DMS153 treated with DMSO at 0.1 percent for 48 hours (cell line): ENCODE data around the gene CYP11A1.
A peak's percentile ranks its signal among the peaks of the same experiment; 100 is the strongest.

Experiments used
- DNase-seq: peaks from one replicate; lab custom pipeline; 2025; ENCODE audit not compliant: unreplicated experiment; lab: John Stamatoyannopoulos, UW

CYP11A1 gene

DNA sequence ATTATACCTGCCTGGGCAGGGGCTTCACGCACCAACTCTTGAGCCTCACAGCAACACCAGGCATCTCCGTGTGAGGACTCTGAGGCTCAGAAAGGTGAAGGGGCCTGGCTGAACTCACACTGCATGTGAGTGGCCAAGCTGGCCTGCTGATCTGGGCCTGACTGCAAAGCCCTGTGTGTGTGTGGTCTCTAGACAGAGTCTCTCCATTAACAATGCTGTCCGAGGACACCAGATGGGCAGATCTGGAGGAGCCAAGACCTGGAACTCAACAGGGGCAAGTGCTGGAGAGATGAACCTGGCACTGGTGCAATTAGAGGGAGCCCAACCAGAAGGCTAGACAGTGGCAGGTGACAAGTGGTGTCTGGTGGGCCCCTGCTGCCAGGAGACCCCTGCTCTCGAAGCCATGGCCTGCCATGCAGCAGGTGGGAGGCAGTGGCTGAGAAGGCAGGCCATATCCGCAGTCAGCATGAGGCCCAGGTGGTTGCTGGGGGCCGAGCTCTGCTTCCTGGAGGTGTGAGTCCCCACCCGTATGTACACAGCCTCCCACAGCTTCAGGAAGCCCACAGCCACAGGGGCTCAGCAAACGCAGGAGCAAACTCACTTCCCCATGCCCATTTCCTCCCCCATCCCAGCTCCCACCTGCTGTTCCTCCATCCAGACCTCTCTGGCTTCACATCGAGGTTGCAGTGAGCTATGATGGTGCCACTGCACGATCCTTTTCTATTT lies 39.0 kb downstream of the CYP11A1 start:
- DNase-seq, result no peak

DNA sequence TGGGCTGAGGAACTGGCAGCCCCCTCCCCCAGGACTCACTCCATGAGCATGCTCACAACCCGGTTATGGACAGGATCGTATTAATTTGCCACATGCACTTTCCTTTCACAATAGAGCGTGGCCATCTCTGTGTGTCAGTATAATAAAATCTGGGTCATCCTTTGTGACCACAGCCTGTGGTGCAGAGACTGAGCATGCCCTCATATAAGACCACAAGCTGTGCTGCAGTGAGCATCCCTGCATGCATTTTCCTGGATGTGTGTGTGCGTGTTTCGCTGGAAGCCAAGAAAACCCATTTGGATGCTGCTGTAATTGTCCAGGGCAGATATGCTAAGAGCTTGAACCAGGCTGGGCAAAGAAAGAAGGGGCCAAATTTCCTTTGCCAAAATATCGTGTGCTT lies 39.7 kb downstream of the CYP11A1 start:
- DNase-seq, result no peak

DNA sequence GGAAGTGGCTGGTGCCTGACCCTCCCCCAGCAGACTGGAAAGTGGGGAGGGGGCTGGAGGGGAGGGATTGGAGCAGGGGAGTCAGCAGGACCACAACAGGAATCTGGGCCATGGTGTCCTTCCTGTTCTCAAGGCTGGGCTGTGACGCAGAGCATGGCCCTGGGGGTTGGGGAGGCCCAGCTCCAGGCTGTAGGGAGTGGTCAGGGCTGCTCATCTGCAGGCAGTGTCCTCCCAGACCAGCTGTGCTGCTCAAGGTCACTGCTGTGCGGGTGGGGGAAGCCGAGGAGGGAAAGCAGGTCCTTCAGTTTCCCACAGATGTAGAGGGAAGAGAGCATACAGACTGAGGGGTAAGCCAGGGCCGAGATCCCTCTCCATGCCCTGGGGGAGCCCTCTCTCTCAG lies 40.7 kb downstream of the CYP11A1 start:
- DNase-seq, result no peak

DNA sequence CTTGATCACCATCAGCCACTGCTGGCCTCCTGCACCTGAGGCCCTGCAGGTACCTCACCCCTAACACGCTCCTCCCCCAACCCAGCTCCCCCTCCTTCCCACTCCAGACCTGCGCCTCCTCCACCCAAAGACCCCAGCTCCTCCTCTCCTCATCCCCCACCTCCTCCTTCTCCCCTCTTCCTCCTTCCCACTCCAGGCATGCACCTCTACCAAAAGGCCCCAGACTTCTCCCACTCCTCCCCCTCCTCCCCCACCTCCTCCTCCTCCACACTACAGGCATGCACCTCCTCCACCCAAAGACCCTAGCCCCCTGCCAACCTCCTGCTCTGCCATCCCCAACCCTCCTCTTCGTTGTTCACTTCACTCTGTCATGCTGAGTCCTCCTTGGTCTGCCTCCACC lies 42.7 kb downstream of the CYP11A1 start:
- no peak for DNase-seq

DNA sequence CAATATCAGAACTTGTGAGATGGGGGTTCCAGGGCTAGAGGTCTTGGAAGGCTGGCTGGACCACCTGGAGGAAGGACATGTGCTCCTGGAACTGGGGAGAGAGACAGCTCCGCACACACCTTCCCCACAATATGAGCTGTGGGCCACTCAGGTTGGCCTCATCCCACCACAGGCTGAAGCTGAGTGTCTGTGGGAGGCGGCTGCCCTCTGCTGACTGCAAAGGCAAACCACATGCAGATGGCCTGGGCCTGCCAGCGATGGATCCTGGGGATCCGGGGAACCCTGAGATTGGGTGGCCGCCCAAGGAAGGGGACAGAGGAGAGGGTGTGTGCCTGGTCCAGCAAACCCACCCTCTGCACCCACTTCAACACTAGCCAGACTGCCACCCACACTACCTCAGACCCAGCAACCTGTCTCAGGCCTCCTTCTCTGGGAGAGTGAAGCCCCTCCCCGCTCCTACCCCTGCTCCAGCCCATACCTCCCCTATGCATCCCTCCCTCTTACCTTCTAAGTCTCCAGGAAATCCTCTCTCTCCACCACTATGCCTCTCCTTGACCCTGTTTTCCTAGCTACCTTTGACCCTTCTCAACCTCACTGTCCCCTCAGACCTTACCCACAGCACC lies 44.8 kb downstream of the CYP11A1 start:
- no peak for DNase-seq

DNA sequence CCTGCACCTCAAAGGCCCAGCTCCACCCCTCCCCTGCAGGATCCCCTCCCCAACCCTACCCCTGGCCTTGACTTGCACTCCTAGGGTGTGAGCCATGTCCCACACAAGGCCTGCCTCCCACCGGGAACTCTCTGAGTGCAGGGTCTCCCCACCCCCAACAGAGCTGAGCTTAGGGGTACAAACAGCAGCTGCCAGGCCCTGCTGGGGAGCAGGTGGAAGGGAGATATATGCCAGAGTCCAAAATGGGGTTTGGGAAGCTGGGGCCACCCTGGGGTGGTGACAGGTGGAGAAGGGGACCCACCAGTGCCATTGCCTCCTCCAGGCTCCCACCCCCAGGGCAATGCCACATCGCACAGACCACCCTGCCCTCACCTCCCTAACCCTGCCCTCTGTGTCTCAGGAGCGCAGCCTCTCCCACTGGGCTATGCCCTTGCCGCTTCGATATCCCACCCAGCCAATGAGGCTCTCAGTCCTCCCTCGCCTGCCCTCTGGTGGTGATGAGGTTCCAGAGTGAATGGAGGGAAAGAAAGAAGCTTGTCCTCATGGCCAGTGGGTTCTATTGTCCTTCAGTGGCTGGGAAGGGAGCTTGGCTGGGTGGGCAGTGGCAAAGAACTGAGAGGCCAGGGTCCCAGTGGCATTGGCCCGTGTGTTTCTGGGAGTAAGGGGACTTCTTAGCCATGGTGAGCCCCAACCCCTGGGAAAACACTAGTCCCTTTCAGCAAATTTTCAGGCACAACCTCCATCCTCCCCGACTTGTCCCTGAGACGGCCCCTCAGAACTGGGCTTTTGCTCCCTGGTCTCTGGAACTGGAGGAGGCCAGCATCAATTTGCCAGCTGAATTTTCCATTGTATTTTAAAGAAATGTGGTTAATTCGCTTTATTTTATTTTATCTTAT lies 46.8 kb downstream of the CYP11A1 start:
- no peak for DNase-seq

DNA sequence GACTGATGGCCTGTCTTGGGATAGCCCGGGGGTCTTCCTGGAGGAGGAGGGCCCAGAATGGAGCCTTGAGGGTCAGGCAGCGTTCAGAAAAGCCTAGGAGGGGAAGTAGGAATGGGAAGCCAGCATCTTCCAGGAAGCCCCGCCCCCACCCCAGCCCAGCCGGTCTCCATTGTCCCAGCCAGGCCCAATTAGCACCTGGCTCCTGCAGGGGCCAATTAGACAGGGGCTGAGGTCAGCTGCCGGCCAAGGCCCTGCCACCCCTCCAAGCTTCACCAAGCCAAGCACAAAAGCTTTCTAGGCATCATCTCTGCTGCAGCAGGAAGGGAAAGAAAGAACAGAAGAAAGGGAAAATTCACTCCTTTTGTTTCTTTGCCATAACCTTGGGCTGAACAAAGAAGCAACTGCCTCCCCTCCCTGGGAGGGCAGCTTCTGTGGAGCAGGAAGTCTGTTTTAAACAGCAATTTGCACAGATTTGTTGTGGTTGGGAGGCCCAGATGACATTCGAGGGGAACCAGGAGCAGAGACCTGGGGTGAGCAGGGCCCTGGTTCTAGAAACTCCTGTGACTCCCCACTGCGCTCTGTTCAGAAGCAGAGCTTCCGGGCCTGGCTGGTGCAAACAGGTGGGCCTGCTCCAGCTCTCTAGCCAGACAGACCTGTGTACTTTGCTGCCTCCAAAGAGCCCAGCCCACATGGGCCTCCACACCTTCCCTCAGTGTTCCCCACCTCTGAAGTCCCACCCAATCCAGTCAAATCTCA lies 47.7 kb downstream of the CYP11A1 start:
- DNase-seq, result no peak

DNA sequence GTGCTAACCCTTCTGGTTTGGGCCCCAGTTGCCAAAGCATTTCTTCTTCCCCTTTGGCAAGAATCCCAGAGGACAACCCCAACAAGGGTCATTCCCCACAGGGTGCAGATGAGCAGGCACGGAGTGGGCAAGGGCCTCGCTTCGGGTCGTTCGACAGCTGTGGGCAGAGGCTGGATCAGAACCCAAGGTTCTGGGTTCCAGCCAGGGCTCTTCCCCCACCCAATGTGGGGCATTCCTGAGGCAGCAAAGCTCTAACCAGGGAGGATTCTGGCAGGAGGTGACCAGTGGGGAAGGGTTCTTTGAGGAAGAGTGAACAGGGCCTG lies 48.3 kb downstream of the CYP11A1 start:
- no peak for DNase-seq

DNA sequence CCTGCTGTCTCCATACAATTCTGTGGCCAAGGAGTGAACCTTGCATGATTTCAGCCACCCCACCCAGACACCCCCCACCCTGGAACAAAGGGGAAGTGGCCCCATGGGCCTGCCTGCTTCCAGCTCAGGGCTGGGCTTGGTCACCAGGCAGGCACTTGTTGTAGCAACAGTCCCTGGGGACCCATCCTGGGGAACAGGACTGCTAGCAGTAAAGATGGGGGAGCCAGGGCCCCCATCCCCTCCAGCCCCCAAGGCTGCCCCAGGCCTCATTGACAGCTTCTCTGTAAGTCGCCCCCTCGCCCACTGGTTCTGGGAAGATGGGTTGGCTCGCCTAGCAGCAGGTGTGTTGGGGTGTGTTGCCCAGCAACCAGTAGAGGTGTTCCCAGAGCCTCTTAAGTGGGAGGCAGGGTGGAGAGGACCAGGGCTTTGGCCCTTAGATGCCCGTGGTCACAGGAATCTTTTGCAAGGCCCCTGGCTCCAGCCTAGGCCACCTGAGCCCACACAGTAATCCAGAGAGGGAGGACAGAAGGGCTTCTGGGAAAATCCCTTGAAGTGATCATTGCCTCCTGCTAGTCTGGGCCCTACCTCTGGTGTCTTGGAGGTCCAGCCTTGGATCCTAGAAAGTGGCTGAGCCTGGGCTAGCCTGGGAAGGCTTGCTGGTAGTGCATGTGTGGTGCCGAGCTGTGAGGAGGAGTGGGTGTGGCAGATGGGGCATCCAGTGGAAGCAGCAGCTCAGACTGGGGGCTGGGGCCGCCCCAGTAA lies 48.9 kb downstream of the CYP11A1 start:
- peak; percentile 51 for DNase-seq

DNA sequence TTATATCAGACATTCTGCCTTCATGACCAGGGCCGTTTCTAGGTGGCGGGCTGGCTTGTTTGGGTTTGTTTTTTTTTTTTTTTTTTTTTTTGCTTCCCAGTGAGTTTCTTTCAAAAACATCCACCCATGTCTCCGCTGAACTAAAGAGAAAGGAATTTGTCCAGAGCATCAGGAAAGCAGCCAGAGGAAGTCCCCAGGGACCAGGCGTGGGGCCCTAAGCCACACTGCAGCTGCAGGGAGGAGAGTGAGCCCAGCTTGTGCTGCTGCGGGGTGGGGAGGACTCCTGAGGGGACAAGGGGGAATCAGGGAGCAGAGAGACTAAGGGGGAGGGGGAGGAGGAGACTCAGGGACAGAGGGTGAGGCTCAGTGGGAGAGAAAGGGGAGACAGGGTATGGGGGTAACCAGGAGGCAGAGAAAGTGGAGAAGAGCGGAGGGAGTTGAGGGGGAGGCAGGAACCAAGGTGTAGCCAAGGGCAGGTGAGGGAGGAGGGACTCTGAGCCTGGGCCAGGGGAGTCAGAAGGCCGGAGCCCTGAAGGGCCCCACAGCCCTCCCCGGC lies 49.5 kb downstream of the CYP11A1 start:
- peak; percentile 51 for DNase-seq

DNA sequence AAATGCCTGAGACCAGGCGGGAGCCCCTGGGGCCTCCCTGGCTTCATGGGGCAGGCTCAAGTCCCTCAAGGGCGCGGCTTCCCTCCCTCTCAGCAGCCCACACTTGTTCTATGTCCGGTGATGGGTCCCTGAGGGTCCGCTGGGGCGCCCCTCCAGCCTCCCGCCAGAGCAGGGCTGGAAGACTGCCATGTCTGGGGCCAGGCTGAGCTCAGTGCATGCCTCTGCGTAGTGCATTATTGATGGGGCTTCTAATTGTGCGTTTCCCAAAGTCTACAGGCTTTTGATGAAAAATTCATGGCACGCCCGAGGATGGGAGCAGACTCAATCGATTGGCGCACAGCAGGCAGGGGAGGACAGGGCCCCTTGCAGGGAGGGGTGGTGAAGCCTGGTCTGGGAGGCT lies 51.3 kb downstream of the CYP11A1 start:
- no peak for DNase-seq

DNA sequence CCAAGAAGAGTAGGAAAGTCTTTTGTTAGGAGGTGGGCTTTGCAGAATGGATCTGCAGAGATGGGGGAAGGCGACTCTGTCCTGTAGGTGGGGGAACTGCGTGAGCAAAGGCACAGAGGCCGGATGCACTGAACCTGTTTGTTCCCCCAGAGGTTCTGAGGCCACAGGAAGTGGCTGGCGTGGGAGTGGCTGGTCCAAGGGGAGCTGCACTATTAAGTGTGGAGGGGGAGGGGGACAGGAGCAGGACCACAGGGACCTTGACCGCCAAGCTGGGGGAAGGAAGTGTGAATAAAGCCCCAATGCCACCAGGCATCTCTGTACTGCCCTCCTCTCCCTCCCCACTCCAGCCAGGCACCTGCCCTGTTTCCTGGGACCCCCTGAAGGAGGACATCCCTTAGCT lies 51.8 kb downstream of the CYP11A1 start:
- no peak for DNase-seq

DNA sequence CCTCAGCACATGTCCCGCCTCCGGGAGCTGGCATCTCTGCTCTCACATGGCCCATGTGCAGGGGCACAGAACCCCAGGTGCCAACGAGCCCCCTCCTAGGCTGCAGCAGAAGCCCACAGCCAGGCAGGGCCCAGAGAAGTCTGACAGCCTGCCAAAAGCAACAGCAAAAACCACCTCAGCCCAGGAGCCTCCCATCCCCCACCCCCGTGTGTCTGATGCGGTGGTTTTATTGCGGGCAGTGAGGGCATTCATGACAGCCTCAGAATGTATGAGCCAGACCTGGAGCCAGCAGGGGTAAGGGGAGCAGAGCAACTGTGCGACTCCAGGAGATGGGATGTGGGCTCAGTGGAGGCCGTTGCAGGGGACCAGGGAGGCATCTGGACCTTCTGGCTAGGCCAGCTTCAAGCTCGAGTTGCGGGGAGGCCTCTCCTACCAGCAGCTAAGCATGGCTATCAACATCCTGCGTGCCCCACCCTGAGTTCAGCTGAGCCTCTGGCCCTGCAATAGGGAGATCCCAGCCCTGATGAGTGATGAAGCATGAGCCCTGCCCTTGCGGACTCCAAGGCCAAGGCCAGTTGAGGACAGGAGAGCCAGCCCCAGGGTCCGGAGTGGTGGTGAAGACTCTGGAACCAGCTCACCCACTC lies 52.5 kb downstream of the CYP11A1 start:
- DNase-seq, result no peak

DNA sequence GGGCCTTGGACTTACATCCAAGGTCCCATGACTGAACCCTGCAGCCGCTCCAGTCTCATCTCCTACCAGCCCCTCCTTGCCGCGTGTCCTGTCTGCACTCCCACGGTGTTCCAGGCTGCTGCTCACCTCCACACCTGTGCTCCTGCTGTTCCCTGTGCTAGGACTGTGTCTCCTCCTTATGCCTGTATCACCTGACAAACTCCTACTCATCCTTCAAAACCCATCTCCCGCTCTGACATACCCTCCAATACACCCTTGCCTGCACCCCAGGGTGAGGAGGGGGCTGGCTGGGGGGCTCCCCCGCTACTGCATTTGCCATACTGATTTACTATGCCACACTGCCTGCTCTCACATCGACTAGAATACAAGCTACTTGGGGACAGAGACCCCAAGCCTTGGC lies 53.6 kb downstream of the CYP11A1 start:
- DNase-seq, result no peak

DNA sequence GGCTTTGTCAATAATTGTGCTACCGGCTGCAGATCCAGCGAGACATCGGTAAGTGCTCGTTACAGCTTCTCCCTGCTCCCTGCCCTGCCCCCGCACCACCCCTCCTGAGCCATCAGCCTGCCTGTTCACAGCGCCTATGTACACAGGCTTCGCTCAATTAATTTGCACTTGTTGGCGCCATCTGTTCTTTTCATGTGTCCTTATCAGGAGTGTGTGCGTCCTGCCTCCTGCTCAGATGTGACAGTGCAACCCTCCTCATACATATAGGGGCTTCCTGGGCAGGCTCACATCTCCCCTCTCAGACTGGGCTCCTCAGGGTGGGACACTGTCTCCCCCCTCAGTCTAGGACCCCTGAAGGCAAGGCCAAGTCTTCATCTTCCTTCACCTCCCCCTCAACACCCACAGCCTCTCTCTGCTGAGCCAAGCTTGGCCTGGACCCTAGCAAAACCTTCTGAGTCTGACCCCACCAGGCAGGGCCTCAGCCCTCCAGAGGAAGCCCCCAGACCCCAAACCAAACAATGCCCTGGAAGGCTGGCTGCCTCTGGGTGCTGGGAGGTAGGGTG lies 54.9 kb downstream of the CYP11A1 start:
- peak; percentile 82 for DNase-seq

DNA sequence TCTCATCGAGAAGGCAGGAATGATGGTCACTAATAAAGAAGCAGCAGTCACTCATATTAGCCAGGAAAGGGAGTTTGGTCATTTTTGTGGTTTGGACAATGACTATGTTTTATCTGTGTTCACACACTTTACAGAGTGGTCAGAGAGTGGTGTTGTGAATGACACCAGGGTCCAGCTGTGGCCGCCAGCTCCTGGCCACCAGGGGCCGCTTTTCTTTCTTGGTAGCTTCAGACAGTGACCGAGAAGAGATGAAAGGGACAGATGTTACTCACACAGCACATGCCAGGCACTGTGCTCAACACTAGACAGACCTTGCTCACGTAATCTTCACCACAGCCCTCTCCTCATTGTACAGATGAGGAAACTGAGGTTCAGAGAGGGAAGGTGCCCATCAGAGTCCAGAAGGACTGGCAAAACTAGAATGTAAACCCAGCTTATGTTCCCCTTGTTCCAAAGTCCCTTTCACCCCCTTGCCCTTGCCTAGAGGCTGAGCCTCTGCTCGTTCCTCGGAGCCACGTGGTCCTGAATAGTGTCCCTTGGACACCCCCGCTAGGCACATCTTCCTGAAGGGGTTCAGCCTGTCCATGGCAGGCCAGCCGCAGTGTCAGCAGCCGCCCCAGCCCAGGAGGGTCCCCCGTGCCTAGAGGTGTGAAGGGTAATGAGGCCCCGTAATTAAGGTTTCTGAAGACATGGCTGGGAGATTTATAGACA lies 55.6 kb downstream of the CYP11A1 start:
- no peak for DNase-seq

DNA sequence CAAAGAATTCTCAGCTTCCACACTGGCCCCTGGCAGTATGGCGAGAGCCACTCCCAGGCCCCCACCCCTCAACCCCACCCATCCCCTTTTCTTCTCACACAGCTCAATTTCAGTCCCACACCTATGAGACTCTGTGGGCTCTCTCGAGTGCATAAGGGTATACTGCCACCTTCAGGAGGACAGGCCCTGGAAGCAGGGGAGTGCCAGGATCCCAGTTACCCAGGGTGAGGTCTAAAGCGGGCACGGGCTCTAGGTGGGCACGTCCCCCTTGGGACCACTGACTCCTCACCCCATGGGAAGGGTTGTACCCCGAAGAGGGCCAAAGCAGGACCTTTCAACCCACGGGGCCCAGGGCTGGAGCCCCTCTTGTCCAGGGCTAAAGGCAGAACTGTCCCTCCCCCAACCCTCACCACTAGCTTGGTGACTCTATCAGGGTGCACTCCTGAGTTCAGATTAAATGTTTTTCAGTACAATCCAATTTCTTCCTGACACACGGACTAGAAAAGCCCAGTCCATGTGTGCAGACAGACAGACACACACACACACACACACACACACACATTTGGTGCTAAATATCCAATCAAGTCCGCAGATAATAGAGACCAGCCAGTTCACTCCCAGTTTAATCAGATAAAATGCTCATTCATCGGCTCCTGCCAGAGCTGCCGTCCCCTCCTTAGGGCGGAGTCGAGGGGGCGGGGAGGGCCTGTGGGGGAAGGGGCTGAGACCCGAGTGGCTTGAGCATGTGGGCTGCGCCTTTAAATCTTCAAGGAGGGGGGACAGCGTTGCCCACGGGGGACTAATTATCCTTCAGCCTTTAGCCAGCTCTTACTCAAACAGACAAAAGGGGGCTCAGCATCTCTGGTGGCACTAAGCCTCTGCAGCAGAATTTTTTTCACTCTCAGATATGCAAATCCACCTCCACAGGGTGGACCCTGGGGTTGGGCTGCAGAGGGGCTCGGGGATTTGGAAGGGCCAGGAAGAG lies 59.3 kb downstream of the CYP11A1 start:
- peak; percentile 67 for DNase-seq

DNA sequence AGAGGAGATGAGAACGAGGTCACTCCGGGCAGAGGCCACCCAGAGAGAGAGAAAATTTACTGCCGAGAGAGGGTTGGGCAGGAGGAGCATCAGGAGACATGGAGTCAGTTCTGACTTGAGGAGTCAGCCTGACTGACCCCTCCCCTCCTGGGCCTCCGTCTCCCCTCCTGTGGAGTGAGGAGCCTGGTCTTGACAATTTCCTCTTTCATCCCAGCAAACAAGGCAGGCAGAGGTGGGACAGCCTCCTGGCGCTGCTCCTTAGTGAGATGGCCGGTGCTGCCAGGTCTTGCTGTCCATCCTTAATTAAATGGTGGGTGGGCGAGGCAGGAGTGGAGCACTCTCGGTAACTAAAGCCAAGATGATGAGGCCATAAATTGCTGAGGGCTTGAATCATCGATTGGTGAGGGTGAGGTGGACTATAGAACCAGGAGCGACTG lies 60.6 kb downstream of the CYP11A1 start:
- DNase-seq, result no peak
